HG02973 (cell line): ENCODE measurements around the gene DCLK1.
"Not testable (repeated sequence)": the region's sequence is repeated elsewhere in the genome, so short reads cannot be mapped to it uniquely, and the experiment has no call there.

Experiments used
- ATAC-seq: cut with Tn5 transposase; IDR thresholded peaks from one replicate; pipeline ENCODE4 v1.9.1; 2021; ENCODE audit warnings: moderate library complexity; ENCODE audit not compliant: unreplicated experiment

Gene DCLK1

DNA sequence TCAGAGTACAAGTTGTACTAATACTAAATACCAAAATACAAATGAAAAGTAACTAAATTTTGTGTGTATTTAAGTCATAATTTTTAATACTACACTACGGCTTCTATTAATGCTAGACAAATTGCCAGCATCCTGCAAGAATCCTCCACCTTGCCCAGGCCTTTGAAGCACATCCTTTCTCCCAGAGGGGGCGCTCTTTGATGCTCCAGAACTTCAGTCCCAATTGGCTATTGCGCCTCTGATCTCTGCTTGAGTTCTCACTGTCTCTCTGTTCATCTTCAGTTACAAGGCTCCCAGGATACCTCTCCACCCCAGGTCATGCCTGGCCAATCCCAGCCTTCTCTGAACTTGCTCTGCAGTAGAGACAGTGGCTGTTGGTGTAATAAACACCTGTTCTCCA, 141.0 kb downstream of the DCLK1 start:
- ATAC-seq = no peak

DNA sequence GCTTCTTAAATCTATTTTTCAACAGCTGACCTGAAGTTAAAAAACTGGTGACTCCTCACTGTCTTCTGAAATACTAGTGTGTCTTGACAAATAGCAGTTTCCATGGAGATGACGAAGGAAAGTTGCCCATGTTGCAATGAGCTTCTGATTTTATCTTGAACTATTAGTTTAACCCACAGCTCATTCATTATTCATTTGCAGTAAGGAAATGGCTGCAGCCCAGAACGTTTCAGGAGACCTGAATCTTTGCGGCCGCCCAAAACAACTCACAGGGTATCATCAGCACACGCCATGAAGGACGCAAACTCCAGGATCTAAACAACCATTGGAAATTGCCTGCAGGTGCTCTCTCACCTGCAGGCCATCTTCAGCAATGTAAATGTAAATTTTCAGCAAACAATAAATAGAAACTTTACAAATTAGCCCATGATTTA, 142.5 kb downstream of the DCLK1 start:
- ATAC-seq = no peak

DNA sequence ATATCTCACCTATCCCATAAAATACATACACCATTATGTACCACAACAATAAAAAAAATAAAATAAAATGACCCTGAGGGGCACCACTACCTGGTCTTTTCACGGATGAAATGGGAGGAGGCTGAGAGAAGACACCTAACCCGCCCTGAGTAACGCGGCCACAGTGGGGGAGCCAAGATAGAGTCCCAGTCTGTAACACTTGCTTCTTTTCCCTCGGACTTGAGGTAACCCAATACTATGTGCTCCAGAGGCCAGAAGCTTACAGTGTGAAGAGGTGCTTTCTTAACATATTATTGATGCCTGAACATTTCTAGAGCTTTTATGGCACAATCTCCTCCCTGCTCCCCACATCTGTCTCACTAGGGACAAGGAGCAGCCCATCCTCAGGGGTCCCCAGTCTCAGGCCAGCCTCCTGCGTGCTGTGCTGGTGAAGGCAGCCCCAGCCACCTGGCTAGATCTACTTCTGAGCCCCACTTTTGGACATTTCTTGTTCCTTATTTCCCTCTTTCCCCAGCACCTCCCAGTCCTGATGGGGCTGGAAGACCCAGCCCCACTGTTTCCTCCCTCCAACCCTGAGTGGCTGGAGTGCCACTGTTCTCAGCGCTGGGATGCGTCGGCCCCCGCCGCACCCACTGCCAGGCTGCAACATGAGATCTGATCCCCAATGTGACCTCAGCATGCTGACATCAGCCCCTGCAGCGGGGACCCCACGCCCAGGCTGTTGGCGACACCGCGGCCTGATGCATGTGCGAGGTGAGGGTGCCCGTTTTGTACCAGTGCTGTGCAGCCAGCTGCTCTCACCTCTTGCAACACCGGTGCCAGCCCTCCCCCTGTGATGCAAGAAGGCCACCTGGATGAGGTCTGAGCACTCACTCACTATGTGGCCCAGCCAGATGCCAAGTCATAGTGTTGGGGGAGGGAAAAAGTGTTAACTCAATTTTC, 143.3 kb downstream of the DCLK1 start:
- no peak for ATAC-seq

DNA sequence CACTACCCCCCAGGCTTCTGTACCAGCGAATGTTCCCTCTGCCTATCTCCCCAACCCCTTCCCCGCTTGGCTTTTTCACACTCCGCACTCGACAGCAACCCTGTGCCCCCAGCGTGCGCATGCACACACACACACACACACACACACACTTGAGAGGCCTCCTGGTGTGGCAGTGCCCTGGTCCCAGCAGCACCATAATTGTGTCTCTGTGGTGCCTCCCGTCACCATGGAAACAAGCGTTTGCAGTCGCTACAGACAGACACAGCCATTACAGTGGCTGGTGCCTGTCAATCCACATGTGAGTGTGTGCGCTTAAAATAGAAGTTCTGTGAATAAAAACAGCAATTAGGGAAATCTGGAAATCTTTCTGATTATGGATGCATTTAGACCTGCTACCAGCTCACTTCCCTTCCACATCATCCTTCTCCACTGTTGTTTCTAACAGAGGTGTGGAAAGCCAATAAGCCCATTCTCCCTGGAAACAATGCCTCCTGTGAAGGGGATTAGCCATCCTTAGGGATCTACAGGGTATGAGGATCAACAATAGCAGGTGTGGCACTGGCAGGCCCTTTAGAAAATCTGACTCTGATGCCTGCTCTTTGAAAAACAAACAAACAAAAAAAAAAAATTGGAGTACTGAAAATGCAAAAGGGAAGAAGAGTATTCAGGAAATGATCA, 146.3 kb downstream of the DCLK1 start:
- ATAC-seq = no peak

DNA sequence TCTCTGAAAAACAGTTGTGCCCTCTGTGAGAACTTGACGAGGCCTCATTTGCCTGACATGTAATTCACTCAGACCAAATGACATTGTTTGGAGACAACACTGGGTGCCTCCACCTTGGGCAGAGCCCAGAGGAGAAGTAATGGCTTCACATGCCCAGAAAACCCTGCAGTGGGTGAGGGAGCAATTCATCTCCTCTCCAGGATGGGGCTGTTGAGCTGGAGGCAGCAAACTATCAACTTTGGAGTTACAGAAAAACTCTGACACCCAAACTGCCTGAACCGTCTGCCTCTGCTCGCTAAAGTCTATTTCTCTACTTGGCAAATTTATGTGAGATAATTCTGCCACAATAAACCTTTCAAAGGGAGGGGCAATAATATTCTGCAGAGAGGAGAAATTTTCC, 146.9 kb downstream of the DCLK1 start:
- no peak for ATAC-seq

DNA sequence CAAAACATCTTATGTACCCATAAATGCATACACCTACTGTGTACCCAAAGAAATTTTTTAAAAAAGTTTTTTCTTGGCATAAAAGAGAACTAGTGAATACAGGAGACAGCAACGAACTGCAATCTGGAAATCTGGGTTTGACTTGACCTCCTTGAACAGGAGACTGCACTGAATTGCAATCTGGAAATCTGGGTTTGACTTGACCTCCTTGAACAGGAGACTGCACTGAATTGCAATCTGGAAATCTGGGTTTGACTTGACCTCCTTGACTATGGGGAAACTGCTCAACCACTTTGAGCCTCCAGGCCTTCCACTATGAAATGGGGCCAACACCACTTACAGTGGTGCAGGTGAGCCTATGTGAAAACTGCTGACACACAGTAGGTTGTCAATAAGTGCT, 147.5 kb downstream of the DCLK1 start:
- not testable (repeated sequence) for ATAC-seq

DNA sequence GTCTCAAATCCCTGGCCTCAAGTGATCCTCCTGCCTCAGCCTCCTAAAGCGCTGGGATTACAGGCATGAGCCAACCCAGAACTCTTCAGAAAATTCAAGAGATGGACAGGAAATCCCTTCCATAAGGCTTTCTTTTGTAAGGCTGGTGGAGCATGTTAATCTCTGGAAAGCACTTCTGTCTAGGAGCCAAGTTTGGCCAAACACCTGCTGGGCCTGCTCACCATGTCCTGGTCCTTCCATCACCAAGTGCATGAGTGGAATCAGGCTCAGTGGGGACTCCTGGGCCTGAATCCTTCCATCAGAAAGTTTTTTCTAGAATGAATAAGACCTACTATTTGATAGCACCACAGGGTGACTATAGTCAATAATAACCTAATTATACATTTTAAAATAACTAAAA, 148.0 kb downstream of the DCLK1 start:
- ATAC-seq = no peak

DNA sequence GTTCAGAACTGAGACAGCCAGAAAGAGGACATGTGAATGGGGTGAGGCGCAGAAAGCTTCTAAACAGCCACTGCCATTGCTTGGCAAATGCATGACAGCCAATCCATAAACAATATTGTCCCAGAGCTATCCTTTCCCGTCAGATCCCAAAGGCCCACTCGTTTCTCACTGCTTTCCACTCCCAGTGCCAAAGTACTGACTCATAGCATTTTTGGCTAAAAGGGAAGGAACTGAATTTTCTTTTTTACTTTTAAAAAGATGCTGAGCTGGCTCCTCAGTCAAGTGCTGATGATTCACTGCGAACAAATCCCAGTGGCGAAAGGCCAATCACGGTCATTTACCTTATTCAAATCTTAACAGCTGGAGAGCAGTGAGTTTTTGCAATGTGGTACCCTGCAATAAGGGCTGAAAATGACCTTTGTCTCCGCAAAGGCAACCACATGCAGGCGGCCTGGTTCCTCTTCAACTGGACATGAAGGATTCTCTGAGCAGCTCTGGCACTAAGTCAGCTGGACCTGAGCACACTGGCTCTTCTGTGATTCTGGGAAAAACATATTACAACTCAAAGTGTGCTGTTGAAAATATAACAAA, 151.7 kb downstream of the DCLK1 start:
- no peak for ATAC-seq

DNA sequence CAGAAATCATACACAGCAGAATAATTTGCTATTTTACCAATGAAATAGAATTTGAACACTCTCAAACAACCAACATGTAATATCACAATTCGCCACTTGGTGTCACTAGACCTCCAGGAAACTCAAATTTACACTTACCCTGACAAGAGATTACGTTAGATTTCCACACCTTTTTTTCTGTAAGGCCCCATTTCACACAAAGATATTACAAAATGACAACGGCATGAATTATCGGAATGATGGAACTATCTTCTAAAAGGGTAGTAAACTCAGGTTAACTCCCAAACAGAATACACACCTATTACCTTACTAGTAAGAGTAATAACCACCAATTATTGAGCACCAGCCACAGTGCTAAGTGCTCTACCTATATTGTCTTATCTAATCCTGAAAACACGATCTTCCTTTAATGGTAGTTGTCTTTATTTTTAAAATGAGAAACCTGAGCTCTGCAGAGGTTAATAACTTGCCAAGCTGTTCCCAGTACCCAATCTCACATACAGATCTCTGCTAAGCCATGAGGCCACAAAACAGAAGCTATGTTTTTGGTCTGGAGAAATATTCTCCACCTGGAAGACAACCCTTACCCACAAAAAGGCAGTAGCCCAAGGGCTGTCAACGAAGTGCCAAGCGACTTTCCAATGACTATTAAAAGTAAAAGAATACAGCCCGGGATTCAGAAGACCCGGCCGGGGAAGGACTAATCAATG, 152.4 kb downstream of the DCLK1 start:
- no peak for ATAC-seq

DNA sequence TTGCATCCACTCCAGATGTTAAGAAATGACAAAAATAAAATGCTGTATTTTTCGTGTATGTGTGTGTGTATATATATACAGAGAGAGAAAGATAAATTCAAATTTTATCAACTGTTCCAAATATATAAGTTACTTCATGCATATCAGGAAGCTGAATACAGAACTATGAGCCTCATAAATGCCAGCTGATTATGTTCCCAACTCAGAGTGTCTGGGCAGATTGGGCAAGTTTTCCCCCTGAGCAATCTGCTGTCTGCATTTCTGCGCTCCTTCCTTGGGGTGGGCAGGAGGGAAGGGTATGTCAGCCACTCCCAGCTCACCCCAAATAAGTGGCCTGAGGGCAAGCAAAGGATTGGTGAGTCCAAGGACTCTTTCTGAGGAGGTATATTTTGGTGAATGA, 154.1 kb downstream of the DCLK1 start:
- no peak for ATAC-seq

DNA sequence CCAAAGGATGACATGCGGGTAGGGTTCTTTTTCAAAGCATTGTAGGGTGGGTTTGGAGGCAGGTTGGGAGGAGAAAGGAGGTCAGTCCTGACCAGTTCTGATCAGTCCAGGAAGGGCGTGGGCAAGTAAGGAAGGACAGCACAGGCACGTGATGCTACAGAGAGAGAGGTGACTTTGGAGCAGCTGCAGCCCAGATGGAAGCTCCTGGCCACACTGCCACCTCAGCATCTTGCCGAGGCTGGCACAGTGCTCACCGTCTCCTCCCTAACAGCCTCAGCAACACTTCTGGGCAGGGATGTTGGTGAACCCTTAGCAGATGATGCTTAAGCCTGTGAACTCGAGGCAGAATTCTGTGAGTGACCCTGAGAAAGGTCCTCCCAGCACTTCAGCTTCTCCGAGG, 155.1 kb downstream of the DCLK1 start:
- ATAC-seq = no peak

DNA sequence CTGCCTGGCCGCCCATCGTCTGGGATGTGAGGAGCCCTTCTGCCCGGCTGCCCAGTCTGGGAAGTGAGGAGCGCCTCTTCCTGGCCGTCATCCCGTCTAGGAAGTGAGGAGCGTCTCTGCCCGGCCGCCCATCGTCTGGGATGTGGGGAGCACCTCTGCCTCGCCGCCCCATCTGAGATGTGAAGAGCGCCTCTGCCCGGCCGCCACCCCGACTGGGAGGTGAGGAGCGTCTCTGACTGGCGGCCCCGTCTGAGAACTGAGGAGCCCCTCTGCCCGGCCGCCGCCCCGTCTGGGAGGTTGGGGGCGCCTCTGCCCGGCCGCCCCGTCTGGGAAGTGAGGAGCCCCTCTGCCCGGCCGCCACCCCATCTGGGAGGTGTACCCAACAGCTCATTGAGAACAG, 164.2 kb downstream of the DCLK1 start:
- ATAC-seq = not testable (repeated sequence)

DNA sequence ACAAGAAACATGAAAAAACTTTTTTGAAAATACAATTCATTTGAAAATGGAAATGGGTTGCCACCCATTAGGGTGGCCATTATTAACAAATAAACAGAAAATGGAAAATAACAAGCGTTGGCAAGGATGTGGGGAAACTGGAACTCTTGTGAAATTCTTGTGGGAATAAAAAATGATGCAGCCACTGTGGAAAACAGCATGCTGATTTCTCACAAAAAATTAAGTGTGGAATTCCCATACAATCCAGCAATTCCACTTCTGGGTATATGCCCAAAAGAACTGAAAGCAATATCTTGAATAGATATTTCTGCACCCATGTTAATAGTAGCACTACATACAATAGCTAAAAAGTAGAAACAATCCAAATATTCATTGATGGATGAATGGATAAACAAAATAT, 165.2 kb downstream of the DCLK1 start:
- no peak for ATAC-seq

DNA sequence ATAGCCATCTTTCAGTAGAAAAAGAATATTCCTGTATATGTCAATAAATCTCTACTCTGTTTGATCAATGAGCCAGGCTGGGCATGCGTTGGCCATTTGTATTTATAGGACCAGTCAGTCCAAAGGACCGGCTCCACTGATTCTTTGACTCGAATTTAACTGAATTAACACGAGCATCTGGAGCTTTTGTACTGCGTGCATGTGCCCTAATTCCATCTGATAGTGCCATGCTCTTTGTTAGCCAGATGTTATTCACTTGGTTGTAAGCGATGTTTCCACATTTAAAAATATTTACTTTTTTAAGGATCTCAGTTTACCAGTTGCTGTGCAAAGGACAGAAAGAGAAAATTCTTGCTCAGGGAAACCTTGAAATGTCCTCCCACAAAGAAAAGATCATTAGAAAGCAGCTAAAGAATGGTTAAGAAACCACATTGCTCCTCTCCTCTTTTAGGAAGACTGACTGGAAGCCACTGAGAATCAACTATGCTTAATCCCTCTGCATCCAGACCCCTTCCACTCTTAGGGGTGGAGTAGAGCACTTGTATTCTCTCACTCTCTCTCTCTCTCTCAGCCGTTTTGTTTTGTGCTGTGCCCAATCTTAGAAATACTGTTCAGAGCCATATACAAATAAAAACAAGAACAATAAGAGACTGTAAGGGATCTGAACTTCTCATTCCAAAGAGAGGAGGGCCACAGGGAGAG, 165.8 kb downstream of the DCLK1 start:
- no peak for ATAC-seq

DNA sequence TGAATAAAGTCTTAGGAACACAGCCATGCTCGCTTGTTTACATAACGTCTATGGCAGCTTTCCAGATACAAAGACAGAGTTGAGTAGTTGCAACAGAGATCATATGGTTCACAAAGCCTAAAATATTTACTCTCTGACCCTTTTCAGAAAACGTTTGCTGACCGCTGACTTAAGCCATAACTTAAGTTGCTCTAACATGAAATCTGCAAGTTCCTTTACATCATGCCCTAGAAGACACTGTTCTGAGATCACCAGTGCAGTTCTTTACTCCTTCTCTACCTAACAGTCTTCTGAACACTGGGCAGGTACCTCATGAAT, 166.4 kb downstream of the DCLK1 start:
- ATAC-seq = no peak

DNA sequence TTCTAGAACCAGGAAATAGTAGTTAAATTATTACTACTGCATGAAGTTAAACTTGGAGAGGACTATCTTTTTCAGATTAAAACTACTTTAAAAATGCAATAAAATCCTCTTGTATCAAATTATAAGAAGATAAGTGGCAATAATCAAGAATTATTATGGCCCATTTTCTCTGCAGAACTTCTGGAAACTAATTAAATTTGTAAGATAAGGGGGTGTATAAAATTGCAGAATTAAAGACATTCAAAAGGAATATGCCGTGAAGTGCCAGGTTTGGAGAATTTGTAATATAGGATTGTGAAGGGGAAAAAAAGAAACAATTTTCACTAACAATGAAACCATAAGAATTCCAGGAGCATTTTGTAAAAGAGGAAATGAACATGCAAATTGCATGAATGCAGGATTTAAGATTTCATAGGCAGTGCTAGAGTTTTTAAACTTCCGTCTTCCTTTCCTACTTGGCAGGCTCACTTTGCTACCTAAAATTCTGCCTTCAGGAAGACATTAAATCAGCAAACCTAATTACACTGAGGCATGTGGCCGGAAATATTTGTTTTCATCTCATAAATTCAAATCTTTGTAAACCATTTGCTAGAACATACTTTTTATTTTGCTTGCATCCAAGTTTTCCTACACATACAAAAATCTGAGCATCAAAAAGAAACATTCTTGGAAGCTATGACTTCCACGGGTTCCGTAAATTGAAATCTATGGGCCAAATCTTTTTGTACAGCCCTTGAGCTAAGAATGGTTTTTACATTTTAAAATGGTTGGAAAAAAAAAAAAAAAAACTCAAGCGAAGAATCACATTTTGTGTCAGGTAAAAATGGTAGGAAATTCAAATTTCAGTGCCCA, 166.9 kb downstream of the DCLK1 start:
- ATAC-seq = no peak

DNA sequence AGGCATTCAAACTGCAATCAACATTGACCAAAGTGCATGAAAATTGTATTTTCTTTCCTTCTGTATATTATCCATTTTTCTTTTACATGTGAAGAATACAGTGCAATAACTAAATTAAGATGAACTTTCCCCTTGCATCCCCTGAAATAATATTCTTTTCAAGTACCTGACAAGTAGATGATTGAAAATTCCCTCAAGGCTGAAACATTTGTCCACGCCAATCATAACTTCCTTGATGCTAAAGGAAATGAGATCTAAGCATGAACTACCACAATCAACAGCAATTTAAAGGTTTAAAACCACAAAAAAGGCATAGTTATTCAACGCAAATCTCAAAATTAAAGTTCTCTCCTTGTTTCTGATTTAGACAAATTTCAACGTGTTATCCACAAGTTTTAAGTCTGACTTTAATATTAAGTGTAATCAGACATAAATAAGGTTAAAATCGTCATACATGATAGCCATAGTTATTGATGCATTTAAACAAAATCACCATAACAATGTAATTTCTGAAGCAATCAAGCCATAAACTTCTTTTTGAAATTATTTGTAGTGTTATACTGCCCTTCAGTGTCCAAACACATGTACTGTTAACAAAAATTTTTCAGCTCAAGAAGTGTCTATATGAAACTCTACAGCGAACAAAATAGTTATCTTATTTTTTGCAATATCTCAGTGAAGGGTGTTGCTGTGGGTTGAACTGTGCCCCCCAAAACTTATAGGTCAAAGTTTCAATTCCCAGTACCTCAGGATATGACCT, 169.5 kb downstream of the DCLK1 start:
- no peak for ATAC-seq

DNA sequence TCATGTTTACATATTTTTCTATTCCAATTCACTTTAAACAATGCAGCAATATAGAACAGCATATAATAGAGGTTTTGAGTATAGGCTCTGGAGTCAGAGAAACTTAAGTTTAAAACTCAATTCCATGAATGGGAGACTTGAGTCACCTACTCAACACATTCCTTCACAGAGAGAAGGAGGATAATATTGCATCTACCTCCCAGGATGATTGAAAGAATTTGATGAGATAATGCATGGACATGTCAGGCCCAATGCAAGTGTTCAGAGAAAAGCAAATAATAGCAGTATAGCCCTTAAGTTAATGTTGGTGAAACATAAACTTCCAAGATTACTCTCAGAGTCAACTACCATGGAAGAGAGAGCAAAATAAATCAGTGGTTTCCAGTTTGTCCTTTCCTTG, 170.2 kb downstream of the DCLK1 start:
- no peak for ATAC-seq

DNA sequence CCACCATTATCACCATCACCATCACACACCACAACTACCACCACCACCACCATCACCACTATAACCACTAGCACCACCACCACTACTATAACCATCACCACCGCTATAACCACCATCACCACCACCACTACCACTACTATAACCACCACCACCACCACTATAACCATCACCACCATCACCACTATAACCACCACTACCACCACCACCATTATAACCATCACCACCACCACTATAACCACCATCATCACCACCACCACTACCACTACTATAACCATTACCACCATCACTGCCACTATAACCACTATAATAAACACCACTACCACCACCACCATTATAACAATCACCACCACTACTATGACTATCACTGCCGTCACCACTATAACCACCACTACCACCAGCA, 173.2 kb downstream of the DCLK1 start:
- ATAC-seq = no peak
